Testis (tissue), 3 donors: ENCODE data around the gene ACOX2. TPM values are rescaled to one million over a fixed set of nuclear protein-coding genes. Genes with fewer than 3 reads are reported as not detected.
A peak's percentile ranks its signal among the peaks of the same experiment; 100 is the strongest.

ENCODE experiments used
- DNase-seq: peaks from one replicate; pipeline ENCODE4 v3.0.0-alpha.2; 2019
- H3K27ac ChIP-seq, 2 donors: fragments of 200-600 bp; sonication (generic); one replicate each; pipeline ENCODE4 v1.5.1; 2019
- H3K27me3 ChIP-seq: fragments of 200-600 bp; sonication (generic); one replicate; pipeline ENCODE4 v1.5.1; 2019
- H3K36me3 ChIP-seq: fragments of 200-600 bp; sonication (generic); one replicate; pipeline ENCODE4 v1.5.1; 2017; ENCODE audit warnings: low read depth; ENCODE audit errors: missing control alignments
- H3K4me1 ChIP-seq: fragments of 200-600 bp; sonication (generic); one replicate; pipeline ENCODE4 v1.5.1; 2019
- H3K4me3 ChIP-seq, 2 donors: fragments of 200-600 bp; sonication (generic); one replicate each; pipeline ENCODE4 v1.5.1; 2017 to 2019
- H3K9me3 ChIP-seq: fragments of 200-600 bp; sonication (generic); one replicate; pipeline ENCODE4 v1.5.1; 2017
- CTCF ChIP-seq, 3 experiments: fragments of 450-650 bp in 2 of 3; fragments of 200-600 bp in 1 of 3; sonication (generic) in 1 of 3; IDR thresholded peaks; one replicate each; pipeline ENCODE4 v1.5.1; 2016 to 2019; ENCODE audit warnings: antibody characterized with exemption in 3 of 3, mild to moderate bottlenecking in 2 of 3, moderate library complexity in 1 of 3
- POLR2A ChIP-seq: fragments of 450-650 bp; IDR thresholded peaks from one replicate; pipeline ENCODE4 v1.6.1; 2017; ENCODE audit warnings: antibody characterized with exemption, mild to moderate bottlenecking, moderate library complexity
- WGBS, 2 donors: methylation state at CpG; one replicate each; pipeline ENCODE4 v1.1.5; 2018; 5-methylcytosine and 5-hydroxymethylcytosine counted together
- intact Hi-C: fragments of 100-400 bp; cut with DNase I; formaldehyde crosslinking; loops from one replicate; pipeline ENCODE4 v1.15.1; 2023; ENCODE audit warnings: low total_unique reads
- polyA plus RNA-seq: library from polyadenylated mRNA; stranded (reverse); fragments of 350-450 nt; fragmentation: Illumina TruSeq; extraction: RNeasy Lipid Tissue Mini Kit (QIAGEN cat#74804); gene quantifications from one replicate; pipeline ENCODE4 v1.2.3, GENCODE V29; 2014; ENCODE audit warnings: low read depth, low replicate concordance; ENCODE audit not compliant: insufficient read depth
- total RNA-seq, 2 donors: library from RNA; depleted of rRNA; stranded (reverse); fragments of >200 nt; gene quantifications; one replicate each; pipeline ENCODE4 v1.2.3, GENCODE V29; 2016

The ACOX2 gene
- total and polyA plus RNA-seq, 3 donors from 2014 or later, result 27.1 to 55.9 (median 46.1) TPM

GRCh38 chr3:58495101-58495500 lies 41.9 kb downstream of the ACOX2 start:
- WGBS, 2 donors, result 78 to 83% methylated on average over 3 of the region's 3 CpGs
- Histone ChIP-seq H3K27me3 (no peaks in the 10 kb centered on the region), H3K4me1 (peaks cover 30% of the 10 kb centered on the region), H3K9me3 (no peaks in the 10 kb centered on the region), H3K4me3 (no peak overlapping the region), H3K36me3 (no peaks in the 10 kb centered on the region), H3K27ac (no peak overlapping the region)
- DNase-seq, result no peak
- TF ChIP-seq CTCF (IDR thresholded peaks at IDR 0.05), result no peak
- TF ChIP-seq POLR2A, result no peak
- intact Hi-C loops, result no loop called here

GRCh38 chr3:58494107-58494506 lies 42.9 kb downstream of the ACOX2 start:
- DNase-seq, result no peak
- Histone ChIP-seq H3K27me3 (no peaks in the 10 kb centered on the region), H3K9me3 (no peaks in the 10 kb centered on the region), H3K4me1 (peaks cover 30% of the 10 kb centered on the region), H3K36me3 (no peaks in the 10 kb centered on the region), H3K4me3 (no peak overlapping the region), H3K27ac (no peak overlapping the region)
- TF ChIP-seq CTCF (IDR thresholded peaks at IDR 0.05), result no peak
- TF ChIP-seq POLR2A, result no peak
- intact Hi-C loops, result loop anchor here (5.0 kb wide), 1 partner anchor 162 kb away; the partner anchor contains the start of gene PXK
- 34 to 42% methylated on average over 3 of the region's 3 CpGs for WGBS, 2 donors

GRCh38 chr3:58492494-58492905 lies 44.5 kb downstream of the ACOX2 start:
- Histone ChIP-seq H3K4me3 (peak overlapping the region; percentile 76 to 87), H3K36me3 (no peaks in the 10 kb centered on the region), H3K27me3 (no peaks in the 10 kb centered on the region), H3K9me3 (no peaks in the 10 kb centered on the region), H3K27ac (peak overlapping the region in 1 of 2 donors; percentile 91), H3K4me1 (peaks cover 28% of the 10 kb centered on the region)
- intact Hi-C loops, result loop anchor here (5.0 kb wide), 1 partner anchor 160 kb away; the partner anchor contains the start of gene PXK
- no peak for DNase-seq
- WGBS, 2 donors, result 0% methylated on average over 8 to 12 of the region's 15 CpGs
- no peak for TF ChIP-seq POLR2A
- TF ChIP-seq CTCF (IDR thresholded peaks at IDR 0.05), result no peak

GRCh38 chr3:58491506-58492402 lies 45.2 kb downstream of the ACOX2 start, which contains the start of gene KCTD6:
Gene KCTD6, plus strand, starts transcription at chr3:58492096. Its CDS starts 6,660 bp downstream, at chr3:58498756.
- intact Hi-C loops, result loop anchor here (5.0 kb wide), 1 partner anchor 159 kb away; the partner anchor contains the start of gene PXK
- WGBS, 2 donors, result 3 to 4% methylated on average over 6 of the region's 104 CpGs
- no peaks in the 10 kb centered on the region for H3K27me3 ChIP-seq
- H3K4me3 ChIP-seq, result peak within 1 kb of the TSS; percentile 76 to 87
- peak; percentile 93 for DNase-seq
- no peaks in the 10 kb centered on the region for H3K36me3 ChIP-seq
- H3K4me1 ChIP-seq, result peaks cover 21% of the 10 kb centered on the region
- H3K27ac ChIP-seq, result peak within 1 kb of the TSS; percentile 85 to 91
- H3K9me3 ChIP-seq, result no peaks in the 10 kb centered on the region
- peak; percentile 56 to 91 (median 67) for TF ChIP-seq CTCF (IDR thresholded peaks at IDR 0.05)
- no peak for TF ChIP-seq POLR2A
